ENCODE results near the gene PROK1.

Gene PROK1

GRCh38 chr1:110490791-110491451 is 40.0 kb downstream of the PROK1 start:
- DNase-seq = no peak

DNA sequence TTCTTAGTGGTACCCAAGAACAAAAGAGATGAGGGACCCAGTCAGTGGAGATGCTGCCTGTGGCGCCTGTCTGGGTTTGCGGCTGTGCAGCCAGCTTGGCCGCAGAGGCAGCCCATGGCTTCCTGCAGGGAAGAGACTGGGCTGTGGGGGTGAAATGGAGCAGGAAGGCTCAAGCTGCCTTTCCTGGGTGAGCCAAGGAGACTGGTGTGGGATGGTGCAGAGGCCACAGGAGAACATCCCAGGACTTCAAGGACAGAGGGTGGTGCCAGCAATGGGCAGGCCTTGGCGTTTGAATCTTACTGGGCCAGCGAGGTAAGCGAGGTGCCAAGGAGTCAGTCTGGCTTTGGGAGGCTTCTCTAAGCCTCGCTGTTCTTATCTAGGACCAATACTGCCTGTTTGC is 41.6 kb downstream of the PROK1 start:
- DNase-seq = no peak

GRCh38 chr1:110493059-110493699 is 42.2 kb downstream of the PROK1 start:
- DNase-seq = no peak

GRCh38 chr1:110494036-110494435 is 43.1 kb downstream of the PROK1 start:
- no peak for DNase-seq

GRCh38 chr1:110494522-110495406 is 43.8 kb downstream of the PROK1 start:
- no peak for DNase-seq

DNA sequence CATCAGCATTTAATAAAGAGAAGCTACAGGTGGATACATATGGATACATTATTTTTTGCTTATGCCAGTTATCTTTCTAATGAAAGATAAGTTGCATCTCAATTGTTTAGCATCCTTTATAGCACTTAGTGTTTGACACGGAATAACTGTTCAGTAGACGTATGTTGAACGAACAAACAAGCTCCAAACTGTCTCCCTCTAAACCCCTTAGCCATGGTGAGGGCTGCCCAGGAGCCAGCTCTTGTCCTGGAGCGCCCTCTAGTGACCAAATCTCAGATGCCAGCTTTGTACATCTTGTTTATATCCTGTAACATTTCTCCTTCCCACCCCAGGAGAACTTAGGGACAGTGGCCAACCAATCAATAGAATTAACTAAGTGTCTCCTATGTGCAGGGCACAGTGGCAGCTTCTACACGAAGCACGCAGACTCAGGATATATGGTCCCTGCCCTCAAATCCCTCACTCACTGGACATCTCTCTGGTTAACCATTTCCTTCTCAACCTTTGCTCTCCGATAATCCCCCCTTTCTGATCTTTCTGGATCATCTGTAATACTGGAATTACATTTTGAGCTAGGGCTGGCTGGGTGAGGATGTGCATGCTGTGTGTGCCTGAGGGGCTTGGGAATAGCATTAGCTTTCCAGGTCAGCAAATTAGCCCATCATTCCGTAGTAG is 45.1 kb downstream of the PROK1 start:
- DNase-seq = peak; percentile 67 to 75

GRCh38 chr1:110498270-110498669 is 47.3 kb downstream of the PROK1 start:
- no peak for DNase-seq

- no peak for DNase-seq
Measured at GRCh38 chr1:110501488-110502132, 50.7 kb downstream of the PROK1 start.

- DNase-seq = no peak
Measured at GRCh38 chr1:110502402-110503151, 51.6 kb downstream of the PROK1 start.

- DNase-seq = no peak
Measured at GRCh38 chr1:110503471-110503870, 52.5 kb downstream of the PROK1 start.

DNA sequence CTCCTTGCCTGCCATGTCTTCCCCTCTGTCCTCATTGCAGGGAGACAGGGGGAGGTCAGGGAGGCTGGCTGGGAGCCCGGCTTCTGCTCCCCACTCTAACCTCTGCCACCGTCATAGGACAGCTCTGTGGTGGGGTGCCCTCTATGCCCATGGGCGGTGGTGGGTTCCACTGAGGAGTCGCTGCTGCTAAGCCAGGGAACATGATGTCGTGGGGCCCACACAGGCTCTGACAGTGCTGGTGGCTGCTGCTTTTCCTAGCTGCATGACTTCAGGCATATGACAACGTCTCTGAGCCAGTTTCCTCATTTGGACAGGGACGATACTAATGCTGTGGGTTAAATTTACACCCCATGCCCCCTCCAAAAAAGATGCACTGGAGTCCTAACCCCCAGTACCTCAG is 53.3 kb downstream of the PROK1 start:
- no peak for DNase-seq

DNA sequence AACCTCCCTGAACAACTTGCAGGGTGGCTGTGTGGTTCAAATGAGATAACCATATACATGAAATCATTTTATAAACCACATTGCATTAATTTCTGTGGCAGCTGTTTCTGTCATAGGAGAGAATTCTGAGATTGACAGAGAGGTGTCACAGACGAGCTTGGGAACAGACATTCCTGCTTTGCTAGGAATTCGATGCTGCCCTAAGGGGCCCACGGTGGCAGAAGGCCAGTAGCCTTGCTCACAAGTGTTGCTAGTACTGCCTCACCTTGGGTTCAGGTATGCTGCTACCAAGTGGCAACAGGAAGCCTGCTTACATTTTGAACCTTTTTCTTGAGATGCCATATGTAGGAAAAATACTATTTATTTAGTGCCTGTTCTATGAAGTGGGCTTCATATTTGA is 54.6 kb downstream of the PROK1 start:
- no peak for DNase-seq

- no peak for DNase-seq
Measured at GRCh38 chr1:110506541-110506940, 55.6 kb downstream of the PROK1 start.

Data from CD4-positive, alpha-beta T cell treated with Interferon alpha-2 for 1 hour (primary cell).